Measurements from ENCODE around the gene BICD1. TPM values are rescaled to one million over a fixed set of nuclear protein-coding genes. Genes with fewer than 3 reads are reported as not detected.

Gene BICD1
- total RNA-seq, 2 donors from 2014 or later: 14.3 to 15.3 TPM

DNA sequence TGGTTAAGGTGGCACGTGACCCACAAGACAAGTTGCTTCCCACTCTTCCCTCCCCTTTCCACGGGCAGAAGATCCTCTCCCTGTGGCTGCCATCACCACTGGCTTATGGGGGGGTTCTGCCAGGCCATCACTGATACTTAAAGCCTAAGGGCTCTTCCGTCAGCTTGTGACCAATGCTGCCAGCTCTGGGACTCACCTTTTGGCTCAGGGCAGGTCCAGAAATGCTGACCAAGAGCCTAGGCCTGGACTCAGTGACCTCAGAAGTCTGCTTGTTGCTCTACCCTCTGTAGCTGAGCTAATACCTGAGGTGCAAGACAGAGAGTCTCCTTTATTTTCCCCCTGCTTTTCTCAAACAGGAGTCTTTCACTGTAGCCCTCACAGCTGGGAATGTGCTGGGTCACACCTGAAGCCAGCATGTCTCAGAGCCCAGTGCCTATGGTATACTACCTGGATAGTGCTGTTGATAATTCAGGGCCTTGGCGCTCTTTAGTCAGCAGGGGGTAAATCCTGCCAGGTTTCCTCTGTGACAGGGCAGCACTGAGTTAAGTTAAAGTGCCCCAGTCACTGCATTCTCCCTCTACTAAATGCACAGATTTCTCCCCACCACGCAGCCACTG, 312.4 kb downstream of the BICD1 start:
- DNase-seq: no peak
- Mint-ChIP-seq H3K27ac (no peak overlapping the region), H3K36me3 (ENCODE audit: insufficient read depth in 2 of 2) (no peaks in the 10 kb centered on the region), H3K4me1 (ENCODE audit: low read depth) (no peaks in the 10 kb centered on the region), H3K27me3 (ENCODE audit: low read depth) (peaks cover 6% of the 10 kb centered on the region), H3K9me3 (no peaks in the 10 kb centered on the region), H3K4me3 (no peak overlapping the region)
- ATAC-seq (replicated peaks in 1 of 2): no peak

DNA sequence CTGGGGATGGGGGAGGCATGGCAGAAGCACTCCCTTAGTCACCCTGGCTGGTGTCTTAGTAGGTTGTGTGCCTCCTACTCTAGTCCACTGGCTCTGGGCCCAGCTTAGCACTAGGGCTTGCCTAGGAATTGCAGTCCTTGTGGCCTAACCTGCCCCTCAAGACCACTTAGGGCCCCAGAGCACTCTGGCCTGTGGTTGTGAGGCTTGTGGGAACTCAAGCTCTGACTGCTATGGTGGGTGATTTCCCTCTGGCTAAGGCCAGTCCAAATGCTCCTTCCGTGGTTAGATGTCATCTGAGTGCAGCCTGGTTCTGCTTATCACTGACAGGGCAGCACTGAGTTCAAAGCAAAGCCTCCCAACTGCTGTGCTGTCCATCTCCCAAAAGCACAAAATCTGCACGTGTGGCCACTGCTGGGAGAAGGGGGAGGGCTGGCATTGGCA, 312.9 kb downstream of the BICD1 start:
- Mint-ChIP-seq H3K4me3 (no peak overlapping the region), H3K9me3 (no peaks in the 10 kb centered on the region), H3K27ac (no peak overlapping the region), H3K27me3 (ENCODE audit: low read depth) (peaks cover 6% of the 10 kb centered on the region), H3K4me1 (ENCODE audit: low read depth) (no peaks in the 10 kb centered on the region), H3K36me3 (ENCODE audit: insufficient read depth in 2 of 2) (no peaks in the 10 kb centered on the region)
- DNase-seq (no peak), ATAC-seq (replicated peaks in 1 of 2) (peak in 1 of 2 donors; percentile 19)

DNA sequence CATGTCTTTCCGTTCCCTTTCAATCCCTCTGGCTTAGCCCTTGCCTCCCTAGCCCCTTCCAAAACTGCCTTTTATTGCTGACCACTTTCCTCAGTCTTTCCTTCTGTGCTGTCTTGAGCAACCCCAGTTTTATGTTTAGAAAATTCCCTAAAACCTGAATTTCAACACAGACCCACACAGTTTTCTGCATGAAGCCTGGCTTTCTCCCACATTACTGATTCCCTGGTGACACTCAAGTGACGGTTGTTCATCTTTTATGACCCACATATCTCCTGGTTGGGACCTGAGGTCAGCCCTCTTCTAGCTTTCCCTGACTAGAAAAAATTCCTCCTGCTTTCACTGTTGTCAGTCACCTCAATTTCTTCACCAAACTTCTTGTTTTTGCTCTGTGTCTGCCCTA, 313.7 kb downstream of the BICD1 start:
- H3K27ac Mint-ChIP-seq: no peak overlapping the region
- H3K4me3 Mint-ChIP-seq: no peak overlapping the region
- H3K27me3 Mint-ChIP-seq (ENCODE audit: low read depth): peaks cover 6% of the 10 kb centered on the region
- H3K4me1 Mint-ChIP-seq (ENCODE audit: low read depth): no peaks in the 10 kb centered on the region
- H3K36me3 Mint-ChIP-seq (ENCODE audit: insufficient read depth in 2 of 2): no peaks in the 10 kb centered on the region
- no peaks in the 10 kb centered on the region for H3K9me3 Mint-ChIP-seq
- no peak for ATAC-seq (replicated peaks in 1 of 2)
- no peak for DNase-seq

DNA sequence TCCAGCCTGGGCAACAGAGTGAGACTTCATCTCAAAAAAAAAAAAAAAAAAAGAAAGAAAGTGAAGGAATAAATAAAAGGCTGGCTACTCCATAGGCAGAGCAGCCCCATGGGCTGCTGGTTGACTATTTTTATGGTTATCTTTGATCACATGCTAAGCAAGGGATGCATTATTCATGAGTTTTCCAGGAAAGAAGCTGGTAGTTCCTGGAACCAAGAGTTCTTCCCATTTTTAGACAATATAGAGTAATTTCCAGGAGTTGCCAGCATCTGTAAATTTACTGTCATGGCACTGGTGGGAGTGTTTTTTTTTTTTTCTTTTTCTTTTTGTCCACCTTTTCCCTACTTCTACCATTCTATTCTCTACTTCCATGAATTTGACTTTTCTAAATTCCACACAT, 316.9 kb downstream of the BICD1 start:
- Mint-ChIP-seq H3K27ac (no peak overlapping the region), H3K36me3 (ENCODE audit: insufficient read depth in 2 of 2) (peaks cover 9 to 11% of the 10 kb centered on the region in 2 donors), H3K9me3 (peaks cover 8 to 11% of the 10 kb centered on the region in 2 donors), H3K27me3 (ENCODE audit: low read depth) (peaks cover 4% of the 10 kb centered on the region), H3K4me3 (no peak overlapping the region), H3K4me1 (ENCODE audit: low read depth) (no peaks in the 10 kb centered on the region)
- no peak for DNase-seq
- ATAC-seq (replicated peaks in 1 of 2): no peak

DNA sequence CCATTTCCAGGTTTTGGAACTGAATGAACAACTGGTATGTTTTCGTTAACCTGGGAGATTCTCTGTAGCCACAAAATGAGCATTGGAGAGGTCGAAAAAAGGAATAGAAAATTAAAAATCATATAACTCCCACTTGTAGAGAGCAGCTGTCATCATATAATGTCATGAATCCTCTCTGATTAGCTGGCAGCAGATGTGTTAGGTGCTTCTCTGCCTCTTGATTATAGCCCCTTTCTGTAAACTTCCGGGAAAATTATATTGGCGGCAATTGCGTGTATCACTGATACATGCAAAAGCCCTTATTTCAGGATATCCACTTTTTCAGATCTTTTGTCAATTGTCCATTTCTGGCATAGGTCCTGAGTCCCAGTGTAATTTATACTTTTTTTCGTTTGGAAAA, 324.4 kb downstream of the BICD1 start:
- no peak for DNase-seq
- Mint-ChIP-seq H3K9me3 (peaks cover 12 to 13% of the 10 kb centered on the region in 2 donors), H3K4me3 (no peak overlapping the region), H3K27ac (no peak overlapping the region), H3K36me3 (ENCODE audit: insufficient read depth in 2 of 2) (peaks cover 12 to 15% of the 10 kb centered on the region in 2 donors), H3K27me3 (ENCODE audit: low read depth) (peaks cover 10% of the 10 kb centered on the region), H3K4me1 (ENCODE audit: low read depth) (no peaks in the 10 kb centered on the region)
- no peak for ATAC-seq (replicated peaks in 1 of 2)

Other genes with a start within 250 kb of the BICD1 start
- 100 to 1,000 TPM; 112 to 133 TPM for gene RESF1, start 147.4 kb upstream of the BICD1 start, total RNA-seq